Suprapubic skin (tissue), 4 donors: Measurements from ENCODE around the gene C13orf46.

Experiments
- CTCF ChIP-seq, 2 donors: fragments of 200-600 bp in 1 of 2; fragments of 450-650 bp in 1 of 2; sonication (generic) in 1 of 2; IDR thresholded peaks; one replicate each; pipeline ENCODE4 v1.5.1; 2016 to 2019; ENCODE audit warnings: antibody characterized with exemption in 2 of 2, mild to moderate bottlenecking in 1 of 2, moderate library complexity in 1 of 2
- POLR2A ChIP-seq, 2 donors: fragments of 450-650 bp; IDR thresholded peaks; one replicate each; pipeline ENCODE4 v1.6.1; 2017; ENCODE audit warnings: antibody characterized with exemption in 2 of 2, mild to moderate bottlenecking in 2 of 2, moderate library complexity in 2 of 2
- POLR2AphosphoS5 ChIP-seq, 3 donors: sonication (generic); formaldehyde crosslinking; IDR thresholded peaks; one replicate each; pipeline ENCODE4 v1.6.1; 2017; ENCODE audit warnings: antibody characterized with exemption in 3 of 3

- TF ChIP-seq POLR2A (IDR thresholded peaks at IDR 0.05) = no peak
- TF ChIP-seq CTCF (IDR thresholded peaks at IDR 0.05) = no peak
- TF ChIP-seq POLR2AphosphoS5 (IDR thresholded peaks at IDR 0.05) = no peak
These were observed 66.0 kb downstream of the C13orf46 start for GRCh38 chr13:113907635-113908617.
